GF-D8 (cell line): Measurements from ENCODE around the gene MAPK14.

Source experiments
- DNase-seq: peaks from one replicate; lab custom pipeline; 2025; lab: John Stamatoyannopoulos, UW

The MAPK14 gene

DNA sequence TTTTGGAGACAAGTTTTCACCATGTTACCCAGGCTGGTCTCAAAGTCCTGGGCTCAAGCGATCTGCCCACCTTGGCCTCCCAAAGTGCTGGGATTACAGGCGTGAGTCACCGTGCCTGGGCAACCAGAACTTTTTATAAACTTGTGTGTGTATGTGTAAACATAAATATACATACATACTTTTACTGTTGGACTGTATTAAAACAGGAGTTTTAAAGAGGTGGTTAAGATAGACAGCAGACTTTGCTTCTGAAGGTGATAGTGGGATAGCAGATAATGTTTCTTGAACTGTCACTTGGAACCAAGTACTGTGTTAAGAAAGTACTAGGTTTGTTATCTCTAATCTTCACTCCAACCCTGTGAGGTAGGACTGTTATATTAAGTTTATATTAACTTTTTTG, 74.1 kb downstream of the MAPK14 start:
- DNase-seq, result no peak

DNA sequence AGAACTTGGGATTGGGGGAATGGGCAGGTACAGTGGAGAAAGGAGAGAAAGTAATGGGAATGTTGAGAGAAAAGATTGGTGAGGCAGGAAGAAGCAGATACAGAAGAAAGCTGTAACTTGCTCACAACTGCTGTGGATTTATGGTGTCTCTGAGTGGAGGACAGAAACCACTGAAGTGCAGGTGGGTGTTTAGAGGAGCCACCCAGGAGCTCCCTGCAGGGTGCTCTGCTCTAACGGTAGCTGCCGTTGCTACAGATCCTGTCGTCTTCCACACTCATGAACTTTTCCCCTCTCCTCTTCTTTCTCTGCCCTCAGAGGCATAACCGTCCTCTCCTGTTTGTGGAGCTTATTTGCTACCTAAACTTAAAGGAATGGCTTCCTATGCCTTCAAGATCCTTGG, 75.2 kb downstream of the MAPK14 start:
- no peak for DNase-seq

DNA sequence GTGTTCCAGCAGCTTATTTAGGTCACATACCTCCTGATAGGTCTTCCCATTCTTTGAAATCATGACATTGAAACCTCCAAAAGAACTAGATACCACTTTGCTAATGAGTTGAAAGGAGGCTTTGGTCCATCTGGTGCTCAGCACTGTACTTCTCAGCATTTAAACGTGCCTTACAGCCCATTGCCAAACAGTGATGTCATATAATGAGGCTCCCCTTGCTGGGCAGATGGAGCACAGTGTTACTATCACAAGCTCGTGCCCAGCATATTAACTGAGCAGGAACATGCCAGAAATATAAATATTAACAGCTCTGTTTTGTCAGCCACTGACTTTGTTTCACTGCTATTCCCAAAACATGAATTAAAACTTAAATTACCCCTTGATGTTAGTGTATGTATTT, 77.2 kb downstream of the MAPK14 start:
- no peak for DNase-seq

DNA sequence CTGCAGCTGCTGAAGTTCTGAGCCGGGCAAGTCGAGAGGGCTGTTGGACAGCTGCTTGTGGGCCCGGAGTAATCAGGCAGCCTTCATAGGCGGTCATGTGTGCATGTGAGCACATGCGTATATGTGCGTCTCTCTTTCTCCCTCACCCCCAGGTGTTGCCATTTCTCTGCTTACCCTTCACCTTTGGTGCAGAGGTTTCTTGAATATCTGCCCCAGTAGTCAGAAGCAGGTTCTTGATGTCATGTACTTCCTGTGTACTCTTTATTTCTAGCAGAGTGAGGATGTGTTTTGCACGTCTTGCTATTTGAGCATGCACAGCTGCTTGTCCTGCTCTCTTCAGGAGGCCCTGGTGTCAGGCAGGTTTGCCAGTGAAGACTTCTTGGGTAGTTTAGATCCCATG, 81.5 kb downstream of the MAPK14 start:
- no peak for DNase-seq

DNA sequence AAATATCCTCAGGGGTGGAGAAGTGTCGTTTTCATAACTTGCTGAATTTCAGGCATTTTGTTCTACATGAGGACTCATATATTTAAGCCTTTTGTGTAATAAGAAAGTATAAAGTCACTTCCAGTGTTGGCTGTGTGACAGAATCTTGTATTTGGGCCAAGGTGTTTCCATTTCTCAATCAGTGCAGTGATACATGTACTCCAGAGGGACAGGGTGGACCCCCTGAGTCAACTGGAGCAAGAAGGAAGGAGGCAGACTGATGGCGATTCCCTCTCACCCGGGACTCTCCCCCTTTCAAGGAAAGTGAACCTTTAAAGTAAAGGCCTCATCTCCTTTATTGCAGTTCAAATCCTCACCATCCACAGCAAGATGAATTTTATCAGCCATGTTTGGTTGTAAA, 82.4 kb downstream of the MAPK14 start:
- DNase-seq, result no peak

DNA sequence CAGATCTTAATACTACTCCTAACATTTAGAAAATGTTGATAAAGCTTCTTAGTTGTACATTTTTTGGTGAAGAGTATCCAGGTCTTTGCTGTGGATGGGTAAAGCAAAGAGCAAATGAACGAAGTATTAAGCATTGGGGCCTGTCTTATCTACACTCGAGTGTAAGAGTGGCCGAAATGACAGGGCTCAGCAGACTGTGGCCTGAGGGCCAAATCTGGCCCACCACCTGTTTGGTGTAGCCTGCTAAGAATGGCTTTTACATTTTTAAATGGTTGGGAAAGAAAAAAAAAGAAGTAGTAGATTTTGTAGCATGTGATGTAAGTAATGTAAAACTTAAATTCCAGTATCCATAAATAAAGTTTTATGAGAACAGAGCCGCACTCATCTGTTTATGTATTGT, 83.3 kb downstream of the MAPK14 start:
- no peak for DNase-seq

DNA sequence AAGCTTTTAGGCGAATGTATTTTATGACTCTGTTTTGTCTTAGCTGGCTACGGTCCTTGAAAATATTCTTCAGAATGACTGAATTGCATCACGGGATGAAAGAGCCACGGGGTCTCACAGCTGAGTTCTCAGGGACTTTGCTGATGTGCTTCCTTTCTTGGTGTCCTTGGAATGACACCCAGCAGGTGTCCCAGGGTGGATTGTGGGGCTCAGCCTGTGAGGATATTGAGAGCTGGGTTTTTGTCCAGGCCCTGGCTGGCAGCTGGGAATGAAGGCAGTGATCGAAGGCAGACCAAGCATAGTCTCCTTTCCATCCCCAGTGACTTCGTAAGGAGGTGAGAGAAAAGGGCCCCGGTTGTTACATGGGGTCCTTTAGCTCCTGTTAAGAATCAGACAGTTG, 83.9 kb downstream of the MAPK14 start:
- no peak for DNase-seq

DNA sequence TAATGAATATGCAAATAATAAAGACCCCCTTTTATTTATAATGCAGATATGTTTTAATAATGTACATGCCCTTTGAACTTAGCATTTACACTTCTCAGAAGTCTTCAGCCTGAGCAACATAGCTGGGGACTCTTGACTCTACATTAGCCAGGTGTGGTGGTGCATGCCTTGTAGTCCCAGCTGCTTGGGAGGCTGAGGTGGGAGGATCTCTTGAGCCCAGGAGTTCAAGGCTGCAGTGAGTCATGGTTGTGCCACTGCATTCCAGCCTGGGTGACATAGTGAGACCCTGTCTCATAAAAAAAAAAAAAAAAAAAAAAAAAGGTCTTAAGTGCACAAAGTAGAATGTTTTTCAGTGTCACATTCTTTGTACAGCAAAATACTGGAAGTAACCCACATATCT, 85.4 kb downstream of the MAPK14 start:
- DNase-seq, result no peak

DNA sequence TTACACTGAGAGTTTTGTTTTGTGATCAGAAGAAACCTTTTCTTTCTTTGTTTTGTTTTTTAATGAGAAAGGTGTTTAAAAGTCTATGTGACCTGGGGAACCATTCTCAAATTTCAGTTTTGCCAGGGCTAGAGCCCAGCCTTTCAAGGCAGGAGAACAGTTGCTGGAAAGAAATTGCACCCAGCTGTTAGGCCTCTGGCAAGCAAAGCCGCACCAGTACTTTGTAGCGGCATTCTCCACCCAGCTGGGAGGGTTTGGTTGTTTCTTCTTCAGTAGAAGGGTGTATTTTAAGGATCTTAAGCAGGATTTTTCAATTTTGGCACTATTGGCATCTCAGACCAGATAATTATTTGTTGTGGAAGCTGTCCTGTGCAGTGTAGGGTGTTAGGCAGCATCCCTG, 86.1 kb downstream of the MAPK14 start:
- no peak for DNase-seq

DNA sequence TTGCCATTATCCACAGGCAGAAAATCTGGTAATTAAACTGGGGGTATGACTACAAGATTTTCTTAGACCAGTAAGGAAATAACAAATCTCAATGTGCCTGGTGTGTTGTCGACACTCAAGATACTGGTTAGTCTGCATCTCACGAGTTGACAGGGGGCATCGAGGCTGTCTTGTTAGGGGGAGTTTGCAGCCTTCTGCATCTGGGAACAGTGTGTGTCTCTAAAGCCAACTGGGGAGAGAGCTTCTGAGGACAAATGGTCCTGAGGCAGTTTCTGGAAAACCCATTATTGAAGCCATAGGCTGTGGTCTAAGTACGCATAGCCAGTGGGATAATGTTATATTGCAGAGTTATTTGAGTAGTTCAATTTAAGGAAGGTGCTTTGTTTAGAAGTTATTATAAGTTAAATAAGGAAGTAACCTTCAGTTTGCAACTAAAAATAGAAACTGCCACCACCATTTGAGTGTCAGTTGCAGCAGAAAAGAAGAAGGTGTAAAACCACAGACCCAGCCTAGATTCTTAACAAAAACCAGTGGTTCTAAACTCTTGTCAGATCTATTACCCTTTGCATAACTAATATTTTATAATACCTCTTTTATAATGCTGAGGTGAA, 87.3 kb downstream of the MAPK14 start:
- DNase-seq, result peak; percentile 70

DNA sequence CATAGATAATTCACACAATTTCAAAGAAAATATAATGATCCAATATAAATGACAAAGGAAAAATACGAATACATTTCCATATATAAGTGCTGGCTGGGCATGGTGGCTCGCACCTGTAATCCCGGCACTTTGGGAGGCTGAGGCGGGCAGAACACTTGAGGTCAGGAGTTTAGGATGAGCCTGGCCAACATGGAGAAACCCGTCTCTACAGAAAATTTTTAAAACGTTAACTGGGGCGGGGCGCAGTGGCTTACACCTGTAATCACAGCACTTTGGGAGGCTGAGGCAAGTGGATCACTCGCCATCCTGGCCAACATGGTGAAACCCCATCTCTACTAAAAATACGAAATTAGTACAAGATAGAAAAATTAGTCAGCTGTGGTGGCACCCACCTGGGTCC, 87.8 kb downstream of the MAPK14 start:
- no peak for DNase-seq

DNA sequence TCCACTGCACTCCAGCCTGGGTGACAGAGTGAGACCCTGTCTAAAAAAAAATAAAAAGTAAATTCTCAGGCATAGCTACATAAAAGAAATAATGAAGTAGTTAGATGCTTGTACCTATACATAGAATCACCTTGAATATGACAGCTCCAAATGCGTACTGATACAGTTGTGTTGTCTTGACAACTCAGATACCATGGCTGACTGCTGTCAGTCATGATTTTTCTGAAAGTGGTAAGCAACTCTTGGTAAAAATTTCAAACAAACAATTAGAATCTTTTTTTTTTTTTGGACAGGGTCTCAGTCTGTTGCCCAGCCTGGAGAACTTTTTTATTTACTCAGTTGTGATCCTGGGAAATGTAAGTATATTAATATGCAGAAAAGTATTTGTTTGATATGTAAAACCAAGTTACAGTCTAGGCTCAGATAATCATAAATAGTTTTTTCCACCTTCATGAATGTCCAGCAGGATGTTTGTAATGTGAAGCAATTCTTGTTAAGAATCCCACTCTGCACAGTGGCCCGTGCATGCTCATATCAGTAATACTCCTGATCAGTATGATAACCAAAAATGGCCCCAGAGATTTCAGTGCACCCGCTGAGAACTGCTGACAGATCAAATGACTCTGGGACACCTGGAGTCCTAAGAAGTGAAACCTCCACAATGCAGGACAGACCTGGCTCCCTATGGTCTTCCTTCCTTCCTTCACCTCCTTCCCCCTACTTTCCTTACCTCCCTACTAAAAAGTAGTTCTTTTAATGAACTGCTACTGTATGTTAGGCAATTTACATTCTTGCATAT, 88.7 kb downstream of the MAPK14 start:
- no peak for DNase-seq

DNA sequence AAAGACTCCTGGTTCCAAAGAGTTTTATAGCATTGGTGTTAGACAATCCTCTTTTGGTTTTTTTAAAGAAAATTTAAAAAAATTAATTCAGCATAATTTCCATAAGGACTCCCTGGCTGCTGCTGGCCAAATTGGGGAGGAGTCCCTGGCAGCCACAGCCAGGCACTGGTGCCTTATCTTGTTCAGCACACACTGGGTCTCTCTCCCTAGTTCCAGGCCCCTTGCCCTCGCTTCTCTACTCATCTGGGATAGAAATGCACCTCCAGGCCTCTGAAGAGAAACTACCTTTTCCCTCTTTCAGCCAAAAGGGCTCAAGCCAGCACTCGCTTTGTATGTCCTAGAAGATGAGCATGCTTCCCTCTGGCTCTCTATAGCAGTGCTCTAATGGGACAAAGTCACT, 89.3 kb downstream of the MAPK14 start:
- no peak for DNase-seq

DNA sequence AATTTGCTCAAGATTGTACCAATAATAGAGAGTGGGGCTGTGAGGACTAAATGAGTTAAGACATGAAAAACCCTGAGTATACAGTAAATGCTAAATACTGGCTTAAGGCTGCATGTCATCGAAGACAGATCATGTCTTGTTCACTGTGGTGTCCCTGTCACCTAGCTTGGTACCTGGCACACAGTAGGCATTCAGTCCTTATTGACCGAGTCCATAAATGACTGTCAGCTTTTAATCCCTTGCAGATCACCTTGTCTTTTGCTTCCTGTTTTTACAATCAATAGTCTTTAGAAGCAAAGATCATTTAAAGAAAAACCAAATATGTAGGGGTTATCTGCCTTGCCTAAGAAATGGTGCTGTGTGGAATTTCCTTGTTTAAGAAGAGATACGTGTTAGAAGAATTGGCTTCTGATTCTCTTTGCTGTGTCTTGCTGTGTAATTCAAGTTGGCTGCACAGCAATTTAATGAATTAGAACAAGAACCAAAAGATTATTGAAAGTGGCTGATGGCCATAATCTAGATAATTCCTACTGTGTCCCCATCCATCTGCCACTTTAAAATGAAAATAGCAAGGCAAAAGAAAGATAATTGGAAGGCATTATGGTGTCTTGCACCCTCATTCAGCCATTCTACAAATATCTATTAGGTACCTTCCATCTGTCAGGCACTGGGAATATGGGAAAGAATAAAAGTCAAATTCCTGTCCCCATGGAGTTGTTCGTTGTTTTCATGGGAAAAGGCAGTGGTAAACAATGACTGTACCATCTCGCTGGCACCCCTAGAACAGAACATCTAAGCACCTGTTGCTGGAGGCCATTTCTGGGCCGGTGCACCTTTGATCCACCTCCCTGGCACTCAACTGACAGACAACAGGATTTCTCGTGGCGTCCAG, 90.3 kb downstream of the MAPK14 start:
- DNase-seq, result no peak

DNA sequence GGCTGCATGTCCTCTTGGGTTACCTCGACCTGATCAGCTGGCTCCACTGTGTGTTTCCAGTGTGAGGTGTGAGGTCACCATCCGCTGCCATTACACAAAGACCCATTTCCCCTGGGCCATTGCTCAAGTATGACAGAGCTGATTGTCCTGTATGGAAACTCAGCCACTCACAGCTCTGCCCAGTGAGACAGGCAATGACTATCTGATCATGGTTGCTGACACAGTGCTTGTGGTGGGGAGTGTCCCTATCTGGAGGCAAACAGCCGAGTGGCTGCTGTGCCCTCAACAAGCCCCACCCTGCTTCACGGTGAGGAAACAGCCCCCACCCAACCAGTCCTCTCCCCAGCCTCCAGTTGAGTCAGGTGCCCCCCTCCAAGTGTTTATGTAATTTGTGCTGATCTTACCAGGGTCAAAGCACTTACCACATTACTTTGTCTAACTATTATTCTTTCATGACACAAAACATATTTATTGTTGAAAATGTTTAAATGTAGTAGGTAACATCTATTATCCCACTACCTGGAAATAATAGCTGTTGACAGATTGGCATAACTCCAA, 91.0 kb downstream of the MAPK14 start:
- DNase-seq, result peak; percentile 72

DNA sequence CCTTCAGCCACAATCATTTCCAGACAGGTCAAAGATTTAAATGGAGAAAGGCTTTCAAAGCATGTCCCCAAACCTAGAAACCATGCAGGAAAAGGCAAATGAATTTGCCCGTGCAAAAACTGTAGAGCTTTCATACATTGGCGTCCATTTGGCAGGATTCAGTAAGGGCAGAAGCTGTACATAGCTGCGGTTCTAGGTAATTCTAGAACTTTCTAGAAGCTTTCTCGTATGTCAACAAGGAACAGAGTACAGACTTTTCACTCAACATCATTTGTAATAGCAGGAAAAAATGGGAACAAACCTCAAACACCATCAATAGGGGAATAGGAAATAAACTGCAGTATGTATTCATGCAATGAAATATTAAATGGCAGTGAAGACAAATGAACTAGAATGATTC, 91.6 kb downstream of the MAPK14 start:
- no peak for DNase-seq

DNA sequence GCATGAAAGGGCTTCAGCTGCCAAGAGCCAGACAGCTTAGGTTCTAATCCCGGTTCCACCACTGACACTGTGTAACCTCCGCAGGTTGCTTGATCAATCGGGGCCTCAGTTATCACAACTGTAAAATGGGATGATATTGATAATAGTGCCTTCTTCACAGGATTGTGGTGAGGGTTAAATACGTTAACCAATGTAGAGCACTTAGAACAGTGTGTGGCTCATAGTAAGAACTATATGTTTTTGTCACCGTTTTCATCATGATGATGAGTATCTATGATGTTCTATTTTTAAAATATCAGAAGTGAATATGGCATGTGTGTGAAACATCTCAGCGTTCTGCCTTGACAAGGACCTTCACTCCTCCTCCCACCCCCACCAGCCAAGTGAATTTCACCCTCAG, 92.4 kb downstream of the MAPK14 start:
- no peak for DNase-seq

DNA sequence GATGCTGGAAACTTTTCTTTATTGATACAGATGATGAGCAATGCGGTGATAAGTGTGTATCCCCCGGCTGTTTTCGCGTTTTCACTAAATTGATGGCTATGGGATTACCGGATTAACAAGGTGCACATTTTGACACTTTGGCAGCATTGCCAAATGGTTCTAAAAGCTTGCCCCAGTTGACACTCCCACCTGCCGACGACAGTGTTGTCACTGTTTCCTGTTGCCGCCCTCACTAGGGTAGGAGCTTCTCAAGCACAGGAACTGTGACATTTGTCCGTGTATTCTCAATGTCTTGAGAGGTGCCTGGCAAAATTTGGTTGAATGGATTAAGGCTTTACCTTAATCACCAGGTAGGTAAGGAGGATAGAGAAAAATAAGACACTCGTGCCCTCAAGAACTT, 92.9 kb downstream of the MAPK14 start:
- DNase-seq, result peak; percentile 27

DNA sequence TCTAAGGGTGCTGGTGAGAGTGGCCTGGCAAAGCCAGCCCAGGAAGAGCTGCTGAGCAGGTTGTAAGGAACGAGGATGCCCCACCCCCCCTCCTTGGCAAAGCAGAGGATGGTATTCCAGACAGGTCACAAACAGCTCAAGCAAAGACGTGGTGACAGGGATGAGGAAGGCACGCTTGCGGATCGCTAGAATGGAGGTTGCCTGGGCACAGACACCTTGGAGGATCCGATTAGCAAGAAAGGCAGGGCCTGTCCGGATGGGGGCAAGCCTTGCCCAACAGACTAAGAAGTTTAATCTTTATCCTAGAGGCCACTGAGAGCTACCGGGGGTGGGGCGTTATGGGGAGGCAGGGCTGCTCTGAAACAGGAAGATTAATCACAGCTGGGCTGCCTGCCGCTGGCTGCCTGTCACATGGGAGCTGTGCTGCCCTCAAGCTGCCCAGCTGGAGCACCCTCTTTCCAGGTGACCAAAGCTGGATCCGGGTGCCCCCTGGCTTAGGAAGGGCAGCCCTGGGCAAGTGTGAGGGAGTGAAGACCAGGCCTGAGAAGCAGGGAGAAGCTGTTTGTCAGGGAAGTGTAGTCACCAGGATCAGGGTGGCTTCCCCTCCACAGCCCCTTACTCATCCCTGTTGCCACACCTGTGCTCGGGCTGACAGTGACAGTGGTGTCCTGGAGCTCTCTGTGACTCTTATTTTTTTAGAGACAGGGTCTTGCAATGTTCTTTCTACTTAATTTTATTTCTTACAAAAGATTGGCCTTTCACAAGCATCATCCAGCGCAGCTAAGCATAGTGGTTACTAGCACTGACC, 93.6 kb downstream of the MAPK14 start:
- DNase-seq, result peak; percentile 34

DNA sequence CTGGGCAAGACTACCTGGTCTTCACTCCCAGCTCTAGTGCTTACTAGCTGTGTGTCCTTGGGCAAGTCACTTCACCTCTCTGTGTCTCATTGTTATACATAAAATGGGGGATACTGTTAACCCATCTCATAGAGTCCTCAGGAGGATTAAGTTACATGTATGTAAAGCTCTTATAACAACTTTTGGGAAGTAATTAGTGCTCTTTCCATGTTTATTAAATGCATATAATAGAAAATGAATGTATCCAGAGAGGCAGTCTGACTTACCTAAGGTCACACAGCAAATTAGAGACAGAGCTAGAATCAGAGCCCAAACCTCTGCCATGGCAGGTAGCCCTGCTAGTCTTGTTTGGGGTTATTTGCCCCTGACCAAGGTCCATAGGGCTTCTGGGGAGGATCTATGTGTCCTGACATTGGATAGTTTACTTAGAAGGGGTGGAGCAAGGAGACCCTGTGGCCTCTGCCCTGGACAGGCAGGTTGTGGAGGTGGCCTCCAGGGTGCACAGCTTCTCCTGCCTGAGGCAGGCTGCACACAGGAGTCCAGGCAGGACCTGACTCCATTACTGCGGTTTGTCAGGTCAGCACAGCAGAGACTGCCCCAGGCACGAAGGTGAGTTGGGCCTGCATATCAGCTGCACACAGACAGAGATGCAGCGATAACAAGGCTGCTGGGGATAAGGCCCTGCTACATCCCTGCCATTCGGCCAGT, 94.3 kb downstream of the MAPK14 start:
- no peak for DNase-seq
